Measurements from ENCODE around the gene ARHGAP21.
A peak's percentile ranks its signal among the peaks of the same experiment; 100 is the strongest.
"Not testable (repeated sequence)": the region's sequence is repeated elsewhere in the genome, so short reads cannot be mapped to it uniquely, and the experiment has no call there.

The ARHGAP21 gene

GRCh38 chr10:24723788-24724380 lies at the start of gene ARHGAP21:
Gene ARHGAP21 (minus strand): TSS chr10:24723887. CDS start chr10:24721899, 1,988 bp downstream.
- DNase-seq, result peak; percentile 21

GRCh38 chr10:24771943-24772694 lies 48.4 kb upstream of the ARHGAP21 start:
- no peak for DNase-seq

GRCh38 chr10:24764991-24765390 lies 41.3 kb upstream of the ARHGAP21 start:
- DNase-seq, result not testable (repeated sequence)

GRCh38 chr10:24762966-24763623 lies 39.4 kb upstream of the ARHGAP21 start:
- no peak for DNase-seq

DNA sequence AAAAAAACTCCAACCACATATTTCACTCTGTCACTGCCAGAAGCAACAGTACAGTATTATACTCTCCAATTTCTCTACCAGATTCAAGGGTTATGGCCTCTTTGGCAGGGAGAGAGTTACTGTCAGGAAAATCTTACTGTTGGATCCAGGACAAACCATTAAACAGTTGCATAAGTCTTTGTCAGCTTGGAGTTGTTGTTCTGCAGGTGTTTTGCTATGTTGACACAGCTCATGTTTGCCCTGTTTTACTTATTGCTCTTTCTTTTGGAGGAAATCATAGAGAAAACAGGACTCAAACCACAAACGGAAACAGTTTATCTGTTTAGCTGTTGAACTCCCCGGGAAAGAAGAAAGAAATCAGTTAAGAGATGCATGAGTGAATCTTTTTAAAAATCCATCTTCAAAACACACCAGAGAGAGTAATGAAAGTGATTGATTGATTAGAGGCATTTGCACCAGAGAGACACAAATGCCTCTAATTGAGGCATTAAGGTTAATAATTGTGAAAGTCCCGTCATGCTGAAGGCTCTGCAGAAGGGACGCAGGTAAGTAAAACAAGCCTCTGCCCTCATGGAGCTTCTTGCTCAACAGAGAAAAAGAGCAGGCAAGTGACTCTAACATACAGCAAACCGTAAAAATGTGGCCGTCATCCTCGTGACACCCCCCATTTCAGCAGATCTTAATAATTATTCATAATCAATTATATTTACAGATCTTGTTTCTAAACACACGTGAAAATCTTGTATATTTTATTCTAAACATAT lies 38.7 kb upstream of the ARHGAP21 start:
- DNase-seq, result no peak

GRCh38 chr10:24759672-24760071 lies 36.0 kb upstream of the ARHGAP21 start:
- no peak for DNase-seq

GRCh38 chr10:24758254-24758653 lies 34.6 kb upstream of the ARHGAP21 start:
- not testable (repeated sequence) for DNase-seq

DNA sequence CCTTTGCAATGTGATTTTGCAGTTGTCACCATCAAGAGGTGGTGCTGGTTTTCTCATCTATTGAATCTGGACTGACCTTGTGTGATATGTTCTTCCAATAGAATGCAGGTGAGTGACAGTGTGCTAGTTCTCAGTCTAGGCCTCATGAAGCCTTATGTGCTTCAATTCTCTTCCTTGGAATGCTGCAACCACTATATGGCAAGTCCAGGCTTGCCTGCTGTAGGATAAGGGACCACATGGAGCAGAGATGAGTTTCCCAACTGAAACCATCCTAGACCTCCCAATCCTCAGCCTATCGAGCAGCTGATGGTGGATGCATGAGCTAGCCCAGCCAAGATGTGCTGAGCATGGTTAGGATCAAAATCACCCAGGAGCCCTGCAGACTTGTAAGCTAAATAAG lies 32.6 kb upstream of the ARHGAP21 start:
- no peak for DNase-seq

DNA sequence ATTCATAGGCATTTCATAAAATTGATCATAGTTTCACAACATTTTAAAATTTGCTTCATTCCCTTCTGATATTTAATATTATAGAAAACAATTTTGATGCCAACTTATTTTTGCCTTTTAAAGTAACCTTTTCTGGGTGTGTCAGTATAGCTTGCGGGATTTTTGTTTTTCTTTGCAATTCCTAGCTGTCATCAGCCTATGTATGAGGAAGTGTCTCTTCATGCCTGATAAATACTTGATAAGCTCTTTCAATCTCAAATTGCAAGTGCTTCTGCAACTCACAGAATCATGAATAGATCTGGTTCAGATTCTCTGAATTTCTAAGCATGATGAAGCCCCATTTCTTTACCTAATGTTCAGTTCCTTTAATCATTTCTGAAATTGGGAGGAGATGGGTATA lies 28.0 kb upstream of the ARHGAP21 start:
- DNase-seq, result no peak

DNA sequence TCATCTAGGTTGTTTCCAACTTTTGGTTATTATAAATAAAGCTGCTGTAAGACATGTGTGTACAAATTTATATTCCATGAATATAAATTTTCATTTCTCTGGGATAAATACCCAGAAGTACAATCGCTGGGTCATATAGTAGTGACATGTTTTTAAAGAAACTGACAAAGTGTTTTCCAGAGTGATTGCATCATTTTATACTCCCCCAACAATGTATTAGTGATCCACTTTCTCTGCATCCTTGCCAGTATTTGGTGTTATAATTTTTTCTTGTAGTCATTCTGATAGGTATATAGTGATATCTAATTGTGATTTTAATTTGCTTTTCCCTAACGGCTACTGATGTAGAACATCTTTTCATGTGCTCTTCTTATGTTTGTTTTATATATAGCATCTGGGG lies 27.0 kb upstream of the ARHGAP21 start:
- no peak for DNase-seq

GRCh38 chr10:24748214-24748613 lies 24.5 kb upstream of the ARHGAP21 start:
- DNase-seq, result no peak

DNA sequence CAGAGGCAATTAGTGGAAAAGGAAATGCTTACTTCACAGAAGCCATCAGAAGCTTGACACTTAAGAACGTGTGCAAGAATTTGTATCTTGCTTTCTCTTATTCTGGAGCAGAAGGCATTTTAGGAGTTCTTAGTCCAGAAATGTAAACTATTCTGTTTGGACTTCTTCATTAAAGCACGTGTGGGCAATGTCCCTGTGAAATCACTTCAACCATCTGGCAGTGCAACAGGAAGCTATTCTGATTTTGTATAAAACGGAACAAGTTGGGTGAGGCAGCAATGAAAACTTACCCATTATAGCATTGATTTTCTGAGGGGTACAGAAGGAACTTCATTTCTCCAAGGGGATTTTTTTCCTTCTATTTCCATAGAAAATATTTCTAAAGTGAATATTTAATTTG lies 21.3 kb upstream of the ARHGAP21 start:
- no peak for DNase-seq

GRCh38 chr10:24740714-24741113 lies 17.0 kb upstream of the ARHGAP21 start:
- DNase-seq, result no peak

- DNase-seq, result no peak
Measured at GRCh38 chr10:24737001-24737400, 13.3 kb upstream of the ARHGAP21 start.

GRCh38 chr10:24731942-24732341 lies 8.3 kb upstream of the ARHGAP21 start:
- DNase-seq, result no peak

DNA sequence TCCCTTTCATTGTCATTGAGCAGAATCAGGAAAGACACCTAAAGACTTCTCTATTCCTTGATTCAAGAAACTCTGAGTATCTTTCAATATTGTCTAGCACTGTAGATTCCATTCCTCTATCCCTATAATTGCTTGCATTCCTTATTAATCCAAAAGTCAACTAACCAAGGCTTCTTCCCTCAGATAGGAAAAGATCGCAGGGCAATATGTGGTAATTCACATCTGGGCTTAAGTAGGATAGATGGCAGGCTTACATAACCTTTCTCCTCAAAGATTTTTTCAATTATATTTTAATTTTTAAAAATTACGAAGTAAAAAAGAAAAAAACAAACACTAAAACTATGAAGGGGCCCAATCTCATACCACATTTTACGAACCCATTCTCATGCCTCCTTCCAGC lies 7.1 kb upstream of the ARHGAP21 start:
- no peak for DNase-seq

- no peak for DNase-seq
Measured at GRCh38 chr10:24727786-24728185, 4.1 kb upstream of the ARHGAP21 start.

- no peak for DNase-seq
Measured at GRCh38 chr10:24726626-24727025, 2.9 kb upstream of the ARHGAP21 start.

DNA sequence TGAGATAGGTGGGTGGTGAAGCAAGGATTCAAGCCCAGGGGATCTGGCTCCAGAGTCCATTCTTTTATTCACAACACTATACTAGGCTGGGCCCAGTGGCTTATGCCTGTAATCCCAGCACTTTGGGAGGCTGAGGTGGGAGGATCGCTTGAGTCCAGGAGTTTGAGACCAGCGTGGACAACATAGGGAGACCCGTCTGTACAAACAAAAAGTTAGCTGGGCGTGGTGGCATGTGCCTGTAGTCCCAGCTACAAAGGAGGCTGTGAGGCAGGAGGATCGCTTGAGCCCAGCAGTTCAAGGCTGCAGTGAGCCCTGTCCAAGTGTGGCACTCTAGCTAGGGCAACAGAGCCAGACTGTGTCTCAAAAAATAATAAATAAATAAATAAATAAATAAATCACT lies 2.3 kb upstream of the ARHGAP21 start:
- not testable (repeated sequence) for DNase-seq

DNA sequence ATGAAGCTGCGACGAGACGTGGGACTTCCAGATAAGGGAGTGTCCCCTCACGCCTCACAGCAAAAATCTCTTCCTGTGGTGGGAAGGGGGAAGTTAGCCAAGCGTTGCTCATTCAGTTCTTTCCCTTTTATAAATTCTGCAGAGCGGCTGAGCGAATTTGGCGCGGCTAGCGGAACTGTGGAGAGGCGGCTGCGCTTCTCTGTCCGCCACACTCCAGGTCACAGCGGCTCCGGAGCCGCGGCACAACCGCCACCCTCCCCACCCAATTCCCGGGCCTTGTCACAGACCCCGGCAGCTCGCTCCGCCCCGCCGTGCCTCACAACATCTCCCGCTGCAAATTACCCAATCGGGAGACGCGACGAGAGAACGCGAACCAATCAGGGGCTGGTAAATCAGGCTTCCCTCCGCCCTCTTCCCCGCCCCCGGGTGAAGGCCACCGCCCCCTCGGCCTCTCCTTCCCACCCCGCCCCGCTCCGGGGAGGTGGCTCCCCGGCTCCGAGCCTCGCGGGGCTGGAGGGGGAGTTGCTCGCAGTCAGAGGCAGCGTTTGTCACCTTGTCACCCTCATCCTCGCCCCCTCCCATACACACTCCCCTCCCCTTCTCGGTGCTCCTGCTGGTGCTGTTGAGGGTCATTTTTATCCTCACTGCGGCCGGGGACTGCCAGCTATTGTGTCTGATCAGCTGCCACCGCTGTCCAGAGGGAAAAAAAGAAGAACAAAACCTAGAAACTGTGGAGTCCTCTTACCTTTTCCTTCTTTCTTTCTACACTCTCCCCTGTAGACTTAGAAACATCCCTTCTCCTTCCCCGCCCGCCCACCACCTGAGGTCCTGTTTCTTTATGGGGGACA lies 918 bp upstream of the ARHGAP21 start:
- peak; percentile 91 for DNase-seq

DNA sequence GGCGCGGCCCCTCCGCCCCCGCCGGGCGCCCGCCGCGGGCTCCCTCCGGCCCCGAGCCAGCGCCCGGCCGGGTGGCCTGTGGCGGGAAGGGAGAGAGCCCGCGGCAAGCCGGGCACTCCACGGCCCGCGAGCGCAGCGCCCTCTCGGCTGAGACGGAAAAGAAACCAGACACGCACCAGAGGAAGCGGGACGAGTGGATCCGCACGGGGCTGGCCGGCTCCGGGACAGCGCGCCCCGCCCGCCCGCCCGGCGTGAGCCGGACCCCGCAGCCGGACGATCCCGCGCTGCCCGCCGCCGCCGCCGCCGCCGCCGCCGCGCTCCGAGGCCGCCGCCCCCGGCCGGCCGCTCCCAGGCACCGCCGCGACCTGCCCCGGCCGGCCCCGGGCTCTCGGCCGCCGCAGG lies 300 bp downstream of the ARHGAP21 start:
- DNase-seq, result no peak

DNA sequence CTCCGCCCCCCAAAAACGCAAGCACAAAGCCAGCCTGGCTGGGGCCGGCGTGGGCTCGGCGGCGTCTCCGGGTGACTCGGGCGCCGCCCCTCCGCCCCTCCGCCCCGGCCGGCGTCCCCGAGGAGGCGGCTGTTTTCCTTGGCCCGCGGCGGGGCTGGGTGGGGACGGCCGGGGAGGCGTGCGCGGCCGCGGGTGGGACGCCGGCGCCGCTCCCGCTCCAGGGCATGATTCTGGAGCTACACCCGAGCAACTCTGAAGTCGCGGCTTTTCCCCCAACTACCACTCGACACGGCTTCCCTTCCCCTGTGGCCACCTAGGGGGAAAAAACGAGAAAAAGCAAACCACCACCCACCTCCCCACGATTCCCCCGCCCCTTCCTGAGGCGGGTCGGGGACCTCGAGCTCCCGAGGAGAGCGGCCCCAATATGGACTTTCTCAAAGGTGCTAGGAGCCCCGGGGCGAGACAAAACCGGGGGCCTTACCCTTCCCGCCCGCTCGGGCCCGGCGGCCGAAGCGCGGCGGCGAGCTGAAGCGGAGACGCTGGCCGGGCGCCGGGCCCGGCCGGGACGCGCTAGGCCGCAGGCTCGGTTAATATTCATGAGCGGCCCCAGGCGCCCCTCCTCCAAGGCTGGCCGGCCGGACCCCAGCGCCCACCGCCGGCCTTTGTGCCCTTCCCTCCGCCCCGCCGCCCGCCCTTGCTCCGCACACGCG lies 856 bp downstream of the ARHGAP21 start:
- DNase-seq, result no peak
